DOHH2 (cell line): ENCODE results near the gene SHISA8.

Experiments used
- H3F3A ChIP-seq: fragments of 200-600 bp; sonication (generic), shearing (Covaris generic); 2 replicates; pipeline ENCODE4 v1.6.0; 2016; ENCODE audit warnings: antibody characterized with exemption, mild to moderate bottlenecking; ENCODE audit not compliant: control insufficient read depth, insufficient read depth
- H3K27ac ChIP-seq: fragments of 200-600 bp; sonication (generic); 2 replicates; pipeline ENCODE4 v1.5.1; 2014; ENCODE audit warnings: low read depth, mild to moderate bottlenecking, low read length, moderate library complexity
- H3K27me3 ChIP-seq: fragments of 200-600 bp; sonication (generic); 2 replicates; pipeline ENCODE4 v1.6.1; 2014; ENCODE audit warnings: mild to moderate bottlenecking, low read length, mixed read lengths; ENCODE audit not compliant: control insufficient read depth
- H3K36me3 ChIP-seq: fragments of 200-600 bp; sonication (generic); 2 replicates; pipeline ENCODE4 v1.6.1; 2014; ENCODE audit warnings: mild to moderate bottlenecking, low read length, moderate library complexity, mixed read lengths; ENCODE audit not compliant: control insufficient read depth
- H3K4me1 ChIP-seq: fragments of 200-600 bp; sonication (generic); 2 replicates; pipeline ENCODE4 v1.6.1; 2014; ENCODE audit warnings: mild to moderate bottlenecking, low read length, mixed read lengths; ENCODE audit not compliant: control insufficient read depth
- H3K4me2 ChIP-seq: fragments of 200-600 bp; sonication (generic); 2 replicates; pipeline ENCODE4 v1.6.0; 2014; ENCODE audit warnings: mild to moderate bottlenecking, low read length, moderate library complexity
- H3K4me3 ChIP-seq: fragments of 200-600 bp; sonication (generic); 2 replicates; pipeline ENCODE4 v1.5.1; 2014; ENCODE audit warnings: mild to moderate bottlenecking, low read length, mixed read lengths
- H3K79me2 ChIP-seq: fragments of 200-600 bp; sonication (generic); 2 replicates; pipeline ENCODE4 v1.6.1; 2014; ENCODE audit warnings: mild to moderate bottlenecking, low read length, mixed read lengths; ENCODE audit not compliant: control insufficient read depth
- H3K9me2 ChIP-seq: fragments of 200-600 bp; sonication (generic); replicated peaks from 2 replicates; pipeline ENCODE4 v1.6.1; 2014; ENCODE audit warnings: mild to moderate bottlenecking, low read length, mixed read lengths; ENCODE audit not compliant: control insufficient read depth
- H3K9me3 ChIP-seq: fragments of 200-600 bp; sonication (generic); 2 replicates; pipeline ENCODE4 v1.6.1; 2014; ENCODE audit warnings: antibody characterized with exemption, low read length, mixed read lengths; ENCODE audit not compliant: control insufficient read depth, insufficient read depth
- H4K20me1 ChIP-seq: fragments of 200-600 bp; sonication (generic); 2 replicates; pipeline ENCODE4 v1.6.0; 2014; ENCODE audit warnings: low read depth, mild to moderate bottlenecking, antibody characterized with exemption, low read length, moderate library complexity; ENCODE audit not compliant: control insufficient read depth, insufficient read depth
- CTCF ChIP-seq: fragments of 200-600 bp; sonication (generic); IDR thresholded peaks from one replicate; pipeline ENCODE4 v1.5.1; 2014; ENCODE audit warnings: antibody characterized with exemption, mild to moderate bottlenecking, low read depth, low read length; ENCODE audit not compliant: poor library complexity, severe bottlenecking
- EZH2phosphoT487 ChIP-seq: fragments of 200-600 bp; sonication (generic); IDR thresholded peaks from 2 replicates; pipeline ENCODE4 v1.6.1; 2017; ENCODE audit warnings: borderline replicate concordance, mild to moderate bottlenecking, antibody characterized with exemption, low read length, moderate library complexity, mixed read lengths

The SHISA8 gene

GRCh38 chr22:41915035-41915785 is at the start of gene SHISA8:
TSS of gene SHISA8 (minus strand) at chr22:41915074. CDS start at chr22:41914667, 407 bp downstream.
- H3K4me1 ChIP-seq, result peaks cover 73% of the 10 kb centered on the region

GRCh38 chr22:41964112-41964491 is 49.2 kb upstream of the SHISA8 start:
- Histone ChIP-seq H3K9me2 (no peaks in the 10 kb centered on the region), H3K27ac (no peak overlapping the region), H3K4me3 (no peak overlapping the region), H3K4me1 (peaks cover 13% of the 10 kb centered on the region), H3F3A (peaks cover 2% of the 10 kb centered on the region; the same call in 1 of the 2 replicates), H3K79me2 (no peaks in the 10 kb centered on the region), H3K27me3 (no peaks in the 10 kb centered on the region), H3K36me3 (no peaks in the 10 kb centered on the region), H4K20me1 (no peaks in the 10 kb centered on the region), H3K9me3 (no peaks in the 10 kb centered on the region), H3K4me2 (no peak overlapping the region)
- TF ChIP-seq EZH2phosphoT487, result no peak
- TF ChIP-seq CTCF, result no peak

More at GRCh38 chr22:41915035-41915785, at the start of gene SHISA8:
- Histone ChIP-seq H3K4me3 (peak within 1 kb of the TSS; percentile 52), H3K79me2 (no peaks in the 10 kb centered on the region), H3K36me3 (no peaks in the 10 kb centered on the region), H3K27me3 (peaks cover 74% of the 10 kb centered on the region), H3K9me2 (no peaks in the 10 kb centered on the region), H3F3A (peaks cover 7% of the 10 kb centered on the region), H3K4me2 (peak within 1 kb of the TSS; percentile 67), H3K27ac (no peak within 1 kb of the TSS), H4K20me1 (peaks cover 3% of the 10 kb centered on the region; the same call in 1 of the 2 replicates), H3K9me3 (no peaks in the 10 kb centered on the region)
- TF ChIP-seq CTCF (no peak), EZH2phosphoT487 (no peak)

DNA sequence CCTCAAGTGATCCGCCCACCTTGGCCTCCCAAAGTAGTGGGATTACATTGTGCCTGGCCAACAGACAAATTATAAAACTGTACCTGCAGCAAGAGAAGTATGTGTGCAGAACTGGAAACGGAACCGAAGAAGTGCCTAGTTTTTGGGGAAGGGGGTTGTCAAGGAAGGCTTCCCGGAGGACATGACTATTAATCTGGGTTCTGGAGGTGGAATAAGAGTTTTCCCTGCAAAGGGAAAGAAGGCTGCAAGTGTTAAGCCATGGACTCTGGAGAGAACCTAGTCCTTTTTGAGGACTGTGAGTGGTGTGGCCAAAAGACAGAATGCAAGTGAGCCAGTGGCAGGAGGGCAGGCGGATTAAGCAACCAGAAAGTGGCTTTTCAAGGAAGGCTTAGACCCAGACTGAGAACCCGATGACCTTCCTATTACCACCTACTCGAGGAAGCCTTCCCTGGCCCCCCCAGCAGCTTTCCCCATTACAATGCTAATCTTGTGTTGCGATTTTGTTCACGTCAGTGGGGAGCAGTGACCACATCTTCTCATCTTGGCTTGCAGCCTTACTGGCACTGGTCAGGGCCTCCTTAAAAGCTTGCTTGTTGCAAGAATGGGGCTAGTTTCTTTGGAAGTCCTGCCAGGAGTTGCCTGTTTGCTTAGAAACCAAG is 48.7 kb upstream of the SHISA8 start:
- no peaks in the 10 kb centered on the region for H3K9me3 ChIP-seq
- peaks cover 13% of the 10 kb centered on the region for H3K4me1 ChIP-seq
- H4K20me1 ChIP-seq, result no peaks in the 10 kb centered on the region
- H3K79me2 ChIP-seq, result no peaks in the 10 kb centered on the region
- peaks cover 2% of the 10 kb centered on the region; the same call in 1 of the 2 replicates for H3F3A ChIP-seq
- no peak overlapping the region for H3K4me2 ChIP-seq
- H3K4me3 ChIP-seq, result no peak overlapping the region
- no peaks in the 10 kb centered on the region for H3K27me3 ChIP-seq
- H3K27ac ChIP-seq, result no peak overlapping the region
- no peak for TF ChIP-seq EZH2phosphoT487
- no peak for TF ChIP-seq CTCF
- H3K9me2 ChIP-seq, result no peaks in the 10 kb centered on the region
- H3K36me3 ChIP-seq, result no peaks in the 10 kb centered on the region
